Natural killer cell (primary cell): ENCODE results near the gene PPP2R5B. TPM values are rescaled to one million over a fixed set of nuclear protein-coding genes. Genes with fewer than 3 reads are reported as not detected.

Experiments used
- ATAC-seq, 3 donors: fragments of 150-1000 bp in 2 of 3; fragments of 200-7000 bp in 1 of 3; cut with Tn5 transposase; 1 replicate in 1 of 3; 2 replicates in 2 of 3; pipeline ENCODE4 v1.10.0; 2021; ENCODE audit warnings: mild to moderate bottlenecking in 2 of 3, moderate library complexity in 2 of 3
- DNase-seq, 2 donors: peaks; one replicate each; pipeline versions ENCODE4 v3.0.0 to v3.0.0-alpha.2; 2013 to 2021; ENCODE audit warnings: mixed read lengths in 1 of 2
- H3K27ac ChIP-seq: one replicate; pipeline ENCODE4 v1.5.1; 2013; ENCODE audit warnings: mild to moderate bottlenecking, low read length
- H3K27me3 ChIP-seq: one replicate; pipeline ENCODE4 v1.6.1; 2013; ENCODE audit warnings: low read length; ENCODE audit not compliant: control insufficient read depth, insufficient read depth
- H3K36me3 ChIP-seq: one replicate; pipeline ENCODE4 v1.6.1; 2013; ENCODE audit warnings: low read length; ENCODE audit not compliant: control insufficient read depth, insufficient read depth
- H3K4me1 ChIP-seq: one replicate; pipeline ENCODE4 v1.6.1; 2013; ENCODE audit warnings: low read length; ENCODE audit not compliant: control insufficient read depth, insufficient read depth
- H3K4me3 ChIP-seq: one replicate; pipeline ENCODE4 v1.5.1; 2013; ENCODE audit warnings: low read length
- H3K9me3 ChIP-seq: one replicate; pipeline ENCODE4 v1.6.1; 2013; ENCODE audit warnings: low read length; ENCODE audit not compliant: control insufficient read depth, insufficient read depth
- H3K27ac Mint-ChIP-seq, 2 donors: one replicate each; pipeline ENCODE4 v1.8.0; 2022; ENCODE audit warnings: mild to moderate bottlenecking in 2 of 2, mixed read lengths in 2 of 2, moderate library complexity in 1 of 2
- H3K27me3 Mint-ChIP-seq, 2 donors: one replicate each; pipeline ENCODE4 v1.8.0; 2022; ENCODE audit warnings: low read depth in 2 of 2, mixed read lengths in 2 of 2
- H3K36me3 Mint-ChIP-seq: one replicate; pipeline ENCODE4 v1.8.0; 2022; ENCODE audit warnings: mixed read lengths
- H3K4me1 Mint-ChIP-seq, 2 donors: one replicate each; pipeline ENCODE4 v1.8.0; 2022; ENCODE audit warnings: mixed read lengths in 2 of 2
- H3K4me3 Mint-ChIP-seq: one replicate; pipeline ENCODE4 v1.8.0; 2022; ENCODE audit warnings: mild to moderate bottlenecking, moderate library complexity, mixed read lengths
- H3K9me3 Mint-ChIP-seq, 2 donors: one replicate each; pipeline ENCODE4 v1.8.0; 2022; ENCODE audit warnings: mixed read lengths in 2 of 2
- CTCF ChIP-seq: fragments of 200-600 bp; IDR thresholded peaks from one replicate; pipeline ENCODE4 v1.8.0; 2022; ENCODE audit warnings: antibody characterized with exemption
- WGBS: methylation state at CpG from one replicate; pipeline ENCODE4 v1.1.7; 2013; ENCODE audit warnings: missing lambda C conversion rate; ENCODE audit not compliant: insufficient coverage; 5-methylcytosine and 5-hydroxymethylcytosine counted together
- intact Hi-C: fragments of 100-400 bp; cut with micrococcal nuclease; formaldehyde crosslinking; loops from one replicate; pipeline ENCODE4 v1.14.2; 2022
- total RNA-seq, 4 donors: library from RNA; stranded (reverse); fragments of 120-200 nt in 1 of 4; gene quantifications; one replicate each; pipeline versions ENCODE4 v1.2.3 to v1.2.4, GENCODE V29; 2013 to 2022

The PPP2R5B gene
- total RNA-seq, 3 donors from 2014 or later (not counting 1 experiment from before 2014, with no cell fraction given) = 27.8 to 31.5 (median 28.5) TPM

GRCh38 chr11:64891215-64891848, 33.2 kb upstream of the PPP2R5B start:
- Mint-ChIP-seq H3K4me3 (no peak overlapping the region), H3K4me1 (peaks cover 11 to 21% of the 10 kb centered on the region in 2 donors), H3K9me3 (no peaks in the 10 kb centered on the region), H3K27ac (no peak overlapping the region), H3K36me3 (no peaks in the 10 kb centered on the region), H3K27me3 (no peaks in the 10 kb centered on the region)
- Histone ChIP-seq H3K27ac (no peak overlapping the region), H3K36me3 (peaks cover 4% of the 10 kb centered on the region), H3K4me3 (no peak overlapping the region), H3K9me3 (no peaks in the 10 kb centered on the region), H3K4me1 (peaks cover 30% of the 10 kb centered on the region), H3K27me3 (no peaks in the 10 kb centered on the region)
- ATAC-seq (no peak), DNase-seq (no peak)
- 95% methylated on average over 25 of the region's 25 CpGs for WGBS
- intact Hi-C loops = no loop called here
- no peak for TF ChIP-seq CTCF

- H3K9me3 ChIP-seq = no peaks in the 10 kb centered on the region
- DNase-seq (no peak), ATAC-seq (no peak)
- TF ChIP-seq CTCF = no peak
- Mint-ChIP-seq H3K27me3 (no peaks in the 10 kb centered on the region), H3K4me3 (no peak overlapping the region), H3K4me1 (peaks cover 11 to 21% of the 10 kb centered on the region in 2 donors), H3K27ac (no peak overlapping the region), H3K36me3 (no peaks in the 10 kb centered on the region), H3K9me3 (no peaks in the 10 kb centered on the region)
- H3K27ac ChIP-seq = no peak overlapping the region
- intact Hi-C loops = no loop called here
- WGBS = 86% methylated on average over 5 of the region's 5 CpGs
- H3K4me1 ChIP-seq = peaks cover 30% of the 10 kb centered on the region
- no peak overlapping the region for H3K4me3 ChIP-seq
- H3K36me3 ChIP-seq = peaks cover 8% of the 10 kb centered on the region
- H3K27me3 ChIP-seq = no peaks in the 10 kb centered on the region
Measured at GRCh38 chr11:64891880-64892279, 32.6 kb upstream of the PPP2R5B start.

GRCh38 chr11:64892411-64892831, 32.1 kb upstream of the PPP2R5B start:
- Histone ChIP-seq H3K36me3 (peaks cover 12% of the 10 kb centered on the region), H3K27me3 (no peaks in the 10 kb centered on the region), H3K9me3 (no peaks in the 10 kb centered on the region), H3K4me3 (no peak overlapping the region), H3K4me1 (peaks cover 29% of the 10 kb centered on the region), H3K27ac (no peak overlapping the region)
- Mint-ChIP-seq H3K27ac (no peak overlapping the region), H3K4me1 (peaks cover 8 to 18% of the 10 kb centered on the region in 2 donors), H3K27me3 (no peaks in the 10 kb centered on the region), H3K4me3 (no peak overlapping the region), H3K9me3 (no peaks in the 10 kb centered on the region), H3K36me3 (no peaks in the 10 kb centered on the region)
- intact Hi-C loops = no loop called here
- WGBS = 71% methylated on average over 11 of the region's 11 CpGs
- ATAC-seq (no peak), DNase-seq (no peak)
- TF ChIP-seq CTCF = no peak

GRCh38 chr11:64892838-64893193, 31.7 kb upstream of the PPP2R5B start:
- intact Hi-C loops = no loop called here
- ATAC-seq = no peak
- 91% methylated on average over 10 of the region's 10 CpGs for whole genome bisulfite sequencing

More at GRCh38 chr11:64892838-64893193, 31.7 kb upstream of the PPP2R5B start:
- Histone ChIP-seq H3K27me3 (no peaks in the 10 kb centered on the region), H3K27ac (no peak overlapping the region), H3K4me1 (peaks cover 25% of the 10 kb centered on the region), H3K4me3 (no peak overlapping the region), H3K36me3 (peaks cover 16% of the 10 kb centered on the region), H3K9me3 (no peaks in the 10 kb centered on the region)
- no peak for TF ChIP-seq CTCF
- Mint-ChIP-seq H3K9me3 (no peaks in the 10 kb centered on the region), H3K36me3 (no peaks in the 10 kb centered on the region), H3K27ac (no peak overlapping the region), H3K4me3 (no peak overlapping the region), H3K27me3 (no peaks in the 10 kb centered on the region), H3K4me1 (peaks cover 5 to 16% of the 10 kb centered on the region in 2 donors)
- DNase-seq = no peak
